HG03457 (cell line): ENCODE results near the gene GUCA2B.

Source experiments
- ATAC-seq: cut with Tn5 transposase; IDR thresholded peaks from one replicate; pipeline ENCODE4 v1.9.1; 2021; ENCODE audit warnings: moderate number of reproducible peaks; ENCODE audit not compliant: unreplicated experiment

Gene GUCA2B

DNA sequence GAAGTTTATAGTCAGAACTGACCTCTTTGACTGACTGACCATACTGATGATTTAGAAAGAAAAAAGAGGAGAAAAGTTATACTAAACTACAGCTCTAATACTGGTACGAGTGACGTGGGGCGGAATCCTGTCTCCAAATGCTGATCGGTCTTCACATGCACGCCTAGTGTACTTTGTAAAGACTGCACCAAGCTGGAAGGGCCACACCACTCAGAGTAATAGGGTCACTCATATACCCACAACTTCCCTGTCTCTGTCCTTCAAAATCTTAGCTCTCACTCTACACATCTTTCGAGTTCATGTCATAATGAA, 30.7 kb downstream of the GUCA2B start:
- ATAC-seq, result no peak

DNA sequence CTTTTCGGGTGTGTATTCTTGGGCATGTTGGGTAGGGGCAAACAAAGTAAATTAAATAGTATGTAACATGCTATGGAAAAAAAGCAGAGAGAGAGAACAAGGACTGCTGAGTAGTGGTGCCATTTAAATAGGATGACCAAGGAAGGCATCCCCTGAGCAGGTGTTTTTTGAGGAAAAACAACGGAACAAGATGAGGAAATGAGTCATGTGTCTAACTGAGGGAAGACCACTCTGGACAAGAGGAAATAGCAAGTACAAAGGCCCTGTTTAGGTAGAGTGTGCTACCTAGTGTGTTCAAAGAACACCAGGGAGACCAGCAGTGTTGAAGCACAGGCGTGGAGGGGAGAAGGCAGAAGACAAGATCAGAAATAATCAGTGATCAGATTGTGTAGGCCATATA, 31.4 kb downstream of the GUCA2B start:
- ATAC-seq, result no peak

- ATAC-seq, result no peak
Observed at GRCh38 chr1:42186152-42186551, 32.9 kb downstream of the GUCA2B start.

- ATAC-seq, result no peak
Observed at GRCh38 chr1:42189931-42190853, 37.0 kb downstream of the GUCA2B start.

- no peak for ATAC-seq
Observed at GRCh38 chr1:42191319-42191718, 38.1 kb downstream of the GUCA2B start.

DNA sequence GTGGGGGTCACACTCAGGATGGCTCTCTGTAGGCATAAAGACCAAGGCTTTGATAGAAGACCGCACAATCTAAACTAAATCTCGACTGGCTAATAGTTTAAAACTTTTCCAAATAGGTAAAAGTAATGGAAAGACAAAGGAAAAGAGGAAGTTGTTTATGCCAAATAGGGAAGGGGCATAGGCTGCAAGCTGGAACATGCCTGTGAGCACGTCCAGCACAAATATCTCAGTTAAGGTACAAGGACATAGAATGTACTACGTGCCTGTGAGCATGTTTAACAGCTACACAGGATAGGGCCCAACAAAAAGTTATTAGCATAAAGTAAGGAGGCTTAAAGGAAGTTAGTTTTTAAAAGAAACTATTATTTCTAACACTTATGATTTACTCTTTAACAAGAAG, 38.9 kb downstream of the GUCA2B start:
- no peak for ATAC-seq

GRCh38 chr1:42195841-42196240, 42.6 kb downstream of the GUCA2B start:
- ATAC-seq, result no peak

GRCh38 chr1:42198251-42198650, 45.0 kb downstream of the GUCA2B start:
- no peak for ATAC-seq

DNA sequence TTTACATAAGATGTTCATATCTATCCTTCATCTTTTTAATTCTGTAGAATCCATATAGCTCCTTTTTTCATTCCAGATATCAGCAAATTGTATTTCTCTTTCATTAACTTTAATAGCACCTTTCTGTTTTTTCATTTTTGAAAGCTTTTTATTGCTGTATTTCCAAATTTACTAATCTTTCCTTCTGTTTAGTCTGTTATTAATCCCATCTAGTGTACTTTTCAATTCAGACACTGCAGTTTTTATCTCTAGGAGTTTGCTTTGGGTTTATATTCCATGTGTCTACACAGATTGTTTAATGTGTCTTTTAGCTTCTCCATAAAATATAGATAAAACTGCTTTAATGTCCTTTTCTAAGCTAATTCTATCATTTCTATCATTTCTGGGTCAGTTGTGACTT, 48.8 kb downstream of the GUCA2B start:
- no peak for ATAC-seq
